B cell (primary cell): ENCODE measurements around the gene GFOD2.

Experiments
- EZH2 ChIP-seq: IDR thresholded peaks from 2 replicates; pipeline ENCODE4 v1.6.1; 2012; ENCODE audit warnings: borderline replicate concordance, low read depth, mild to moderate bottlenecking, moderate library complexity, low read length; ENCODE audit not compliant: insufficient read depth, poor library complexity, severe bottlenecking
- TF ChIP-seq, protein P1 (sequence below): fragments of 200-600 bp; IDR thresholded peaks from one replicate; pipeline ENCODE4 v1.8.0; 2022; ENCODE audit warnings: antibody characterized with exemption, mild to moderate bottlenecking

DNA sequence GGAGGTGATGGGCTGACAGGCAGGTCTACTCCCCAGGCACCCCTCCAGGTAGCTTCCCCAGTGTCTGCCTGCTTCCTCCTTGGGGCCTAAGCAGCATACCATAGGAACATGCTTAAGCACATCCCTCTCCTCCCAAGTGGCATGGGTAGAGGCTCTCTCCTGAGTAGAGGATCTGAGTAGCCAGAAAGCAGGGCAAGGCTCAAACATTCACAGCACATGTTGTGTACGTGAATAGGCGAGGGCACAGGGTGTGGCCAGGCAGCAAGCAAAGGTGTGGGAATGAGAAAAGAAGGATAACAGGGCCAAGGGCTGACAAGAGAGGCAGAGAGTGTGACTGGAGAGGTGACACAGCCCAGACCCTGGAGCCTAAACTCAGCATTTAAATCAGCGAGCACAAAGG, 29.7 kb upstream of the GFOD2 start:
- TF ChIP-seq, protein P1, sequence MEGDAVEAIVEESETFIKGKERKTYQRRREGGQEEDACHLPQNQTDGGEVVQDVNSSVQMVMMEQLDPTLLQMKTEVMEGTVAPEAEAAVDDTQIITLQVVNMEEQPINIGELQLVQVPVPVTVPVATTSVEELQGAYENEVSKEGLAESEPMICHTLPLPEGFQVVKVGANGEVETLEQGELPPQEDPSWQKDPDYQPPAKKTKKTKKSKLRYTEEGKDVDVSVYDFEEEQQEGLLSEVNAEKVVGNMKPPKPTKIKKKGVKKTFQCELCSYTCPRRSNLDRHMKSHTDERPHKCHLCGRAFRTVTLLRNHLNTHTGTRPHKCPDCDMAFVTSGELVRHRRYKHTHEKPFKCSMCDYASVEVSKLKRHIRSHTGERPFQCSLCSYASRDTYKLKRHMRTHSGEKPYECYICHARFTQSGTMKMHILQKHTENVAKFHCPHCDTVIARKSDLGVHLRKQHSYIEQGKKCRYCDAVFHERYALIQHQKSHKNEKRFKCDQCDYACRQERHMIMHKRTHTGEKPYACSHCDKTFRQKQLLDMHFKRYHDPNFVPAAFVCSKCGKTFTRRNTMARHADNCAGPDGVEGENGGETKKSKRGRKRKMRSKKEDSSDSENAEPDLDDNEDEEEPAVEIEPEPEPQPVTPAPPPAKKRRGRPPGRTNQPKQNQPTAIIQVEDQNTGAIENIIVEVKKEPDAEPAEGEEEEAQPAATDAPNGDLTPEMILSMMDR: no peak
- no peak for TF ChIP-seq EZH2
